Astrocyte (in vitro differentiated cells and primary cell): Measurements from ENCODE around the gene DBET.
"Not testable (repeated sequence)": the region's sequence is repeated elsewhere in the genome, so short reads cannot be mapped to it uniquely, and the experiment has no call there.

ENCODE experiments used
- EZH2 ChIP-seq: IDR thresholded peaks from 2 replicates; pipeline ENCODE4 v1.6.1; 2012; ENCODE audit warnings: mild to moderate bottlenecking, low read length, inconsistent platforms; ENCODE audit not compliant: insufficient read depth
- TF ChIP-seq, protein P1 (sequence below): IDR thresholded peaks from 2 replicates; pipeline ENCODE4 v1.5.1; 2011; ENCODE audit warnings: low read depth, mild to moderate bottlenecking, inconsistent platforms, low read length, moderate library complexity; ENCODE audit not compliant: insufficient read depth

DNA sequence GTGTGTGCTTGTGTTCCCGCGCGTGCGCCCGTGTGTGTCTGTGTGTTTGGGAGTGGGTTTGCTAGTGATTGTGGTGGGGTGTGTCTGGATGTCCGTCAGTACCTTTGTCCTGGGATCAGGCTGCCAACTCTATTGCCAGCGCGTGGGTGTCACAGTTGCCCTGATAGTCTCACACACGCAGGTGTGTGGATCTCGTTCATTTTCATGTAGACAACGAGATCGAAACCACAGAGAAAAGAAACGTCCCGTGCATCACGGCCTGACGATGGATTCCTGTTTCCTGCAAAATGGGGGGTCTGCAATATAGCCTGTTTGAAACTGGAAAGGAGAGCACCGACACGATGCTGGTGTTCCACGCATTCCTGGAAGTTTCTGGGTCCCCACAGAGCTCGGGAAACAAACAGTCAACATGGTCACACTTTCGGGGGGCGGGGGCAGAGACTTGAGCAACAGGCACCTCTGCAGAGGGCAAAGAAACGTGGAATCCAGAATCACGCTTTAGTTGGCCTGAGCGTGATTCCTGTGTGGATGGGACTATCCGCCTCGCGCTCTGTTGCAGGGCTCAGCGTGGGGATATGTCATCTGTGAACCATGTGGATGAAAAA, 44.3 kb upstream of the DBET start:
- TF ChIP-seq, protein P1, sequence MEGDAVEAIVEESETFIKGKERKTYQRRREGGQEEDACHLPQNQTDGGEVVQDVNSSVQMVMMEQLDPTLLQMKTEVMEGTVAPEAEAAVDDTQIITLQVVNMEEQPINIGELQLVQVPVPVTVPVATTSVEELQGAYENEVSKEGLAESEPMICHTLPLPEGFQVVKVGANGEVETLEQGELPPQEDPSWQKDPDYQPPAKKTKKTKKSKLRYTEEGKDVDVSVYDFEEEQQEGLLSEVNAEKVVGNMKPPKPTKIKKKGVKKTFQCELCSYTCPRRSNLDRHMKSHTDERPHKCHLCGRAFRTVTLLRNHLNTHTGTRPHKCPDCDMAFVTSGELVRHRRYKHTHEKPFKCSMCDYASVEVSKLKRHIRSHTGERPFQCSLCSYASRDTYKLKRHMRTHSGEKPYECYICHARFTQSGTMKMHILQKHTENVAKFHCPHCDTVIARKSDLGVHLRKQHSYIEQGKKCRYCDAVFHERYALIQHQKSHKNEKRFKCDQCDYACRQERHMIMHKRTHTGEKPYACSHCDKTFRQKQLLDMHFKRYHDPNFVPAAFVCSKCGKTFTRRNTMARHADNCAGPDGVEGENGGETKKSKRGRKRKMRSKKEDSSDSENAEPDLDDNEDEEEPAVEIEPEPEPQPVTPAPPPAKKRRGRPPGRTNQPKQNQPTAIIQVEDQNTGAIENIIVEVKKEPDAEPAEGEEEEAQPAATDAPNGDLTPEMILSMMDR, result not testable (repeated sequence)
- not testable (repeated sequence) for TF ChIP-seq EZH2
